Activated T-cell treated with anti-CD3 and anti-CD28 coated beads, Interleukin-2, amount 50 U/mL, for 1 hour (primary cell): ENCODE data around the gene PUSL1.

Experiments used
- DNase-seq: peaks from one replicate; pipeline ENCODE4 v3.0.0-alpha.2; 2020

Gene PUSL1

GRCh38 chr1:1307923-1308755 is at the start of gene PUSL1, which contains the start of gene ACAP3:
Gene PUSL1 (plus strand): TSS chr1:1308597. CDS start chr1:1308644, 47 bp downstream.
Gene ACAP3 (minus strand): TSS chr1:1307930. CDS start chr1:1307815, 115 bp downstream.
- peak; percentile 92 for DNase-seq

- DNase-seq = no peak
Observed at GRCh38 chr1:1259119-1259488, 49.3 kb upstream of the PUSL1 start.

GRCh38 chr1:1259540-1259939 is 48.9 kb upstream of the PUSL1 start:
- no peak for DNase-seq

- DNase-seq = no peak
Observed at GRCh38 chr1:1259951-1260600, 48.3 kb upstream of the PUSL1 start.

GRCh38 chr1:1260843-1261560 is 47.4 kb upstream of the PUSL1 start:
- DNase-seq = no peak

- DNase-seq = no peak
Observed at GRCh38 chr1:1262071-1262470, 46.3 kb upstream of the PUSL1 start.

- DNase-seq = no peak
Observed at GRCh38 chr1:1262758-1263157, 45.6 kb upstream of the PUSL1 start.

GRCh38 chr1:1264026-1264425 is 44.4 kb upstream of the PUSL1 start:
- no peak for DNase-seq

- peak; percentile 48 for DNase-seq
Observed at GRCh38 chr1:1264868-1265272, 43.5 kb upstream of the PUSL1 start.

- DNase-seq = no peak
Observed at GRCh38 chr1:1267488-1268283, 40.7 kb upstream of the PUSL1 start.

GRCh38 chr1:1268284-1268682 is 40.1 kb upstream of the PUSL1 start:
- DNase-seq = no peak

GRCh38 chr1:1270813-1271212 is 37.6 kb upstream of the PUSL1 start:
- DNase-seq = no peak

- no peak for DNase-seq
Observed at GRCh38 chr1:1272341-1273208, 35.8 kb upstream of the PUSL1 start.

GRCh38 chr1:1273209-1273511 is 35.2 kb upstream of the PUSL1 start:
- peak; percentile 40 for DNase-seq

- DNase-seq = peak; percentile 92
Observed at GRCh38 chr1:1273512-1274298, 34.7 kb upstream of the PUSL1 start, which contains the start of gene UBE2J2. Gene UBE2J2 (minus strand): TSS chr1:1273854. CDS start chr1:1267992, 5,862 bp downstream.

- no peak for DNase-seq
Observed at GRCh38 chr1:1274299-1274930, 34.0 kb upstream of the PUSL1 start.

- no peak for DNase-seq
Observed at GRCh38 chr1:1274931-1275431, 33.4 kb upstream of the PUSL1 start.

GRCh38 chr1:1275836-1276235 is 32.6 kb upstream of the PUSL1 start:
- DNase-seq = no peak

- no peak for DNase-seq
Observed at GRCh38 chr1:1278620-1279019, 29.8 kb upstream of the PUSL1 start.

- no peak for DNase-seq
Observed at GRCh38 chr1:1279028-1279427, 29.4 kb upstream of the PUSL1 start.
